Esophagus squamous epithelium (tissue), 4 donors: Measurements from ENCODE around the gene CMTM8.

Experiments
- POLR2A ChIP-seq, 4 donors: fragments of 450-650 bp; IDR thresholded peaks; one replicate each; pipeline ENCODE4 v1.6.1; 2017; ENCODE audit warnings: antibody characterized with exemption in 4 of 4, mild to moderate bottlenecking in 4 of 4, moderate library complexity in 3 of 4
- TF ChIP-seq, protein P1 (sequence below), 6 experiments: fragments of 450-650 bp in 4 of 6; fragments of 200-600 bp in 2 of 6; sonication (generic) in 2 of 6; IDR thresholded peaks; one replicate each; pipeline ENCODE4 v1.5.1; 2016 to 2019; ENCODE audit warnings: antibody characterized with exemption in 6 of 6, mild to moderate bottlenecking in 4 of 6, moderate library complexity in 4 of 6

DNA sequence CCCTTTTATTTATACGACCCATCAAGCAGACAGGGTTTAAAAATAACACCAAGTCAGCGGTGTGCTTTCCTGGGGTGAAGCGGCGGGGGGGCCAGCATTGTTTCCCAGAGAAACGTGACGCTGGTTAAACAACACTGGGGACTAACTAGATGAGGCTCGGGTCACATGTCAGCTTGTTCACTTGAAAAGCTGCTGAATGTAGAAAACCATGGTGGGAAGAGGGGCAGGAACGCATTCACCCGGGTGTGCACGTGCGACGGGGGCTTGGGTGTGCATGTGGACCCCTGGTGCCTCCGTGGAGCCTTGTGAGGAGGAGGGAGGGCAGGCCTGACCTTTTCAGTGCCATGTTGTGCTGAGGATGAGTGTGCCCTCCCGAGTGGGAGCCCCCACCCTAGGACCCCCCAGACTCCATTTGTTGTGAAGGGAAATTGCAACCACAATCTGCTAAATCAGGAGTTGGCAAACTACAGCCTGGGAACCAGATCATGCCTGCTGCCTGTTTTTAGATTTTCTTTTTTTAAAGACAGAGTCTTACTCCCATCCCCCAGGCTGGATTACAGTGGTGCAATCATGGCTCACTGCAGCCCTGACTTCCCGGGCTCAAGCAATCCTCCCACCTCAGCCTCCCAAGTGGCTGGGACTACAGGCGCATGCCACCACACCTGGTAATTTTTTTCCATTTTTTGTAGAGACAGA, 82.8 kb downstream of the CMTM8 start:
- TF ChIP-seq, protein P1, sequence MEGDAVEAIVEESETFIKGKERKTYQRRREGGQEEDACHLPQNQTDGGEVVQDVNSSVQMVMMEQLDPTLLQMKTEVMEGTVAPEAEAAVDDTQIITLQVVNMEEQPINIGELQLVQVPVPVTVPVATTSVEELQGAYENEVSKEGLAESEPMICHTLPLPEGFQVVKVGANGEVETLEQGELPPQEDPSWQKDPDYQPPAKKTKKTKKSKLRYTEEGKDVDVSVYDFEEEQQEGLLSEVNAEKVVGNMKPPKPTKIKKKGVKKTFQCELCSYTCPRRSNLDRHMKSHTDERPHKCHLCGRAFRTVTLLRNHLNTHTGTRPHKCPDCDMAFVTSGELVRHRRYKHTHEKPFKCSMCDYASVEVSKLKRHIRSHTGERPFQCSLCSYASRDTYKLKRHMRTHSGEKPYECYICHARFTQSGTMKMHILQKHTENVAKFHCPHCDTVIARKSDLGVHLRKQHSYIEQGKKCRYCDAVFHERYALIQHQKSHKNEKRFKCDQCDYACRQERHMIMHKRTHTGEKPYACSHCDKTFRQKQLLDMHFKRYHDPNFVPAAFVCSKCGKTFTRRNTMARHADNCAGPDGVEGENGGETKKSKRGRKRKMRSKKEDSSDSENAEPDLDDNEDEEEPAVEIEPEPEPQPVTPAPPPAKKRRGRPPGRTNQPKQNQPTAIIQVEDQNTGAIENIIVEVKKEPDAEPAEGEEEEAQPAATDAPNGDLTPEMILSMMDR (IDR thresholded peaks at IDR 0.05) = no peak
- no peak for TF ChIP-seq POLR2A (IDR thresholded peaks at IDR 0.05)
